ENCODE data around the gene GABRA5.

Gene GABRA5

GRCh38 chr15:26877831-26878230 lies 11.0 kb downstream of the GABRA5 start:
- peaks cover 0 to 4% (median 2%) of the 10 kb centered on the region in 5 experiments for H3K27me3 ChIP-seq (replicated peaks in 2 of 5; ENCODE audit: control insufficient read depth in 4 of 5, insufficient read depth in 5 of 5, low read length in 4 of 5)
- no peaks in the 10 kb centered on the region for H3K36me3 ChIP-seq (ENCODE audit: control insufficient read depth in 4 of 4, insufficient read depth in 4 of 4, low read length in 3 of 4)
- ChIA-PET POLR2A (no interaction called here), CTCF (interaction anchor here (0.7 kb wide), 1 partner anchor 16 kb away, joined by 3 read pairs; no protein-coding TSS in a partner anchor)
- no peak for DNase-seq
- H3K4me3 ChIP-seq (ENCODE audit: control insufficient read depth in 1 of 7, extremely low read depth in 1 of 7, insufficient read depth in 4 of 7, low read depth in 2 of 7, low read length in 6 of 7): no peak overlapping the region
- H3K9me3 ChIP-seq (ENCODE audit: control extremely low read depth in 1 of 5, control insufficient read depth in 4 of 5, insufficient read depth in 2 of 5, low read depth in 1 of 5, low read length in 4 of 5): no peaks in the 10 kb centered on the region
- no peak overlapping the region for H3K27ac ChIP-seq (ENCODE audit: insufficient read depth in 1 of 2, low read depth in 1 of 2, low read length in 2 of 2, poor library complexity in 1 of 2, severe bottlenecking in 2 of 2)
- H3K4me1 ChIP-seq (ENCODE audit: control extremely low read depth in 1 of 4, control insufficient read depth in 4 of 4, insufficient read depth in 4 of 4, low read length in 3 of 4): no peaks in the 10 kb centered on the region
- 49% methylated on average over 10 of the region's 10 CpGs for WGBS (ENCODE audit: insufficient coverage)

- 83% methylated on average over 2 of the region's 2 CpGs for WGBS (ENCODE audit: insufficient coverage)
- H3K27ac ChIP-seq (ENCODE audit: insufficient read depth in 1 of 2, low read depth in 1 of 2, low read length in 2 of 2, poor library complexity in 1 of 2, severe bottlenecking in 2 of 2): no peak overlapping the region
- CTCF ChIA-PET: interaction anchor here (0.9 to 1.2 kb wide), 2 partner anchors 10 to 11 kb away, joined by 4 read pairs; no protein-coding TSS in a partner anchor
- no peaks in the 10 kb centered on the region for H3K36me3 ChIP-seq (ENCODE audit: control insufficient read depth in 4 of 4, insufficient read depth in 4 of 4, low read length in 3 of 4)
- peaks cover 0 to 3% (median 2%) of the 10 kb centered on the region in 5 experiments for H3K27me3 ChIP-seq (replicated peaks in 2 of 5; ENCODE audit: control insufficient read depth in 4 of 5, insufficient read depth in 5 of 5, low read length in 4 of 5)
- DNase-seq: no peak
- H3K4me1 ChIP-seq (ENCODE audit: control extremely low read depth in 1 of 4, control insufficient read depth in 4 of 4, insufficient read depth in 4 of 4, low read length in 3 of 4): no peaks in the 10 kb centered on the region
- no peak overlapping the region for H3K4me3 ChIP-seq (ENCODE audit: control insufficient read depth in 1 of 7, extremely low read depth in 1 of 7, insufficient read depth in 4 of 7, low read depth in 2 of 7, low read length in 6 of 7)
- POLR2A ChIA-PET: no interaction called here
- no peaks in the 10 kb centered on the region for H3K9me3 ChIP-seq (ENCODE audit: control extremely low read depth in 1 of 5, control insufficient read depth in 4 of 5, insufficient read depth in 2 of 5, low read depth in 1 of 5, low read length in 4 of 5)
These were observed 12.8 kb downstream of the GABRA5 start for GRCh38 chr15:26879706-26880105.

- Histone ChIP-seq H3K9me3 (ENCODE audit: control extremely low read depth in 1 of 5, control insufficient read depth in 4 of 5, insufficient read depth in 2 of 5, low read depth in 1 of 5, low read length in 4 of 5) (no peaks in the 10 kb centered on the region), H3K27ac (ENCODE audit: insufficient read depth in 1 of 2, low read depth in 1 of 2, low read length in 2 of 2, poor library complexity in 1 of 2, severe bottlenecking in 2 of 2) (no peak overlapping the region), H3K27me3 (replicated peaks in 2 of 5; ENCODE audit: control insufficient read depth in 4 of 5, insufficient read depth in 5 of 5, low read length in 4 of 5) (peaks cover 0 to 2% (median 2%) of the 10 kb centered on the region in 5 experiments), H3K4me1 (ENCODE audit: control extremely low read depth in 1 of 4, control insufficient read depth in 4 of 4, insufficient read depth in 4 of 4, low read length in 3 of 4) (no peaks in the 10 kb centered on the region), H3K4me3 (ENCODE audit: control insufficient read depth in 1 of 7, extremely low read depth in 1 of 7, insufficient read depth in 4 of 7, low read depth in 2 of 7, low read length in 6 of 7) (no peak overlapping the region), H3K36me3 (ENCODE audit: control insufficient read depth in 4 of 4, insufficient read depth in 4 of 4, low read length in 3 of 4) (no peaks in the 10 kb centered on the region)
- 81% methylated on average over 9 of the region's 9 CpGs for WGBS (ENCODE audit: insufficient coverage)
- POLR2A ChIA-PET: no interaction called here
- no peak for DNase-seq
- CTCF ChIA-PET: interaction anchor here (0.9 kb wide), 1 partner anchor 9 kb away, joined by 3 read pairs; no protein-coding TSS in a partner anchor
These were observed 15.2 kb downstream of the GABRA5 start for GRCh38 chr15:26882112-26882511.

GRCh38 chr15:26882616-26883365 lies 15.9 kb downstream of the GABRA5 start:
- DNase-seq: no peak
- no peak overlapping the region for H3K4me3 ChIP-seq (ENCODE audit: control insufficient read depth in 1 of 7, extremely low read depth in 1 of 7, insufficient read depth in 4 of 7, low read depth in 2 of 7, low read length in 6 of 7)
- no peak overlapping the region for H3K27ac ChIP-seq (ENCODE audit: insufficient read depth in 1 of 2, low read depth in 1 of 2, low read length in 2 of 2, poor library complexity in 1 of 2, severe bottlenecking in 2 of 2)
- no peaks in the 10 kb centered on the region for H3K9me3 ChIP-seq (ENCODE audit: control extremely low read depth in 1 of 5, control insufficient read depth in 4 of 5, insufficient read depth in 2 of 5, low read depth in 1 of 5, low read length in 4 of 5)
- H3K4me1 ChIP-seq (ENCODE audit: control extremely low read depth in 1 of 4, control insufficient read depth in 4 of 4, insufficient read depth in 4 of 4, low read length in 3 of 4): no peaks in the 10 kb centered on the region
- CTCF ChIA-PET: interaction anchor here (0.9 kb wide), 1 partner anchor 8 kb away, joined by 3 read pairs; no protein-coding TSS in a partner anchor
- POLR2A ChIA-PET: no interaction called here
- WGBS (ENCODE audit: insufficient coverage): 93% methylated on average over 35 of the region's 35 CpGs
- peaks cover 0 to 2% (median 1%) of the 10 kb centered on the region in 5 experiments for H3K27me3 ChIP-seq (replicated peaks in 2 of 5; ENCODE audit: control insufficient read depth in 4 of 5, insufficient read depth in 5 of 5, low read length in 4 of 5)
- H3K36me3 ChIP-seq (ENCODE audit: control insufficient read depth in 4 of 4, insufficient read depth in 4 of 4, low read length in 3 of 4): no peaks in the 10 kb centered on the region

- WGBS (ENCODE audit: insufficient coverage): 96% methylated on average over 32 of the region's 32 CpGs
- CTCF ChIA-PET: no interaction called here
These were observed 16.6 kb downstream of the GABRA5 start for GRCh38 chr15:26883466-26883865.

GRCh38 chr15:26886566-26886965 lies 19.7 kb downstream of the GABRA5 start:
- H3K27me3 ChIP-seq (replicated peaks in 2 of 5; ENCODE audit: control insufficient read depth in 4 of 5, insufficient read depth in 5 of 5, low read length in 4 of 5): peaks cover 0 to 7% (median 3%) of the 10 kb centered on the region in 5 experiments
- no peaks in the 10 kb centered on the region for H3K36me3 ChIP-seq (ENCODE audit: control insufficient read depth in 4 of 4, insufficient read depth in 4 of 4, low read length in 3 of 4)
- WGBS (ENCODE audit: insufficient coverage): 87% methylated on average over 4 of the region's 4 CpGs
- H3K4me3 ChIP-seq (ENCODE audit: control insufficient read depth in 1 of 7, extremely low read depth in 1 of 7, insufficient read depth in 4 of 7, low read depth in 2 of 7, low read length in 6 of 7): no peak overlapping the region
- no peak for DNase-seq
- POLR2A ChIA-PET: no interaction called here
- H3K27ac ChIP-seq (ENCODE audit: insufficient read depth in 1 of 2, low read depth in 1 of 2, low read length in 2 of 2, poor library complexity in 1 of 2, severe bottlenecking in 2 of 2): no peak overlapping the region
- peaks cover 0 to 3% (median 2%) of the 10 kb centered on the region in 4 experiments for H3K4me1 ChIP-seq (ENCODE audit: control extremely low read depth in 1 of 4, control insufficient read depth in 4 of 4, insufficient read depth in 4 of 4, low read length in 3 of 4)
- CTCF ChIA-PET: no interaction called here
- H3K9me3 ChIP-seq (ENCODE audit: control extremely low read depth in 1 of 5, control insufficient read depth in 4 of 5, insufficient read depth in 2 of 5, low read depth in 1 of 5, low read length in 4 of 5): no peaks in the 10 kb centered on the region

More at GRCh38 chr15:26883466-26883865, 16.6 kb downstream of the GABRA5 start:
- H3K9me3 ChIP-seq (ENCODE audit: control extremely low read depth in 1 of 5, control insufficient read depth in 4 of 5, insufficient read depth in 2 of 5, low read depth in 1 of 5, low read length in 4 of 5): no peaks in the 10 kb centered on the region
- H3K4me1 ChIP-seq (ENCODE audit: control extremely low read depth in 1 of 4, control insufficient read depth in 4 of 4, insufficient read depth in 4 of 4, low read length in 3 of 4): no peaks in the 10 kb centered on the region
- no peak overlapping the region for H3K4me3 ChIP-seq (ENCODE audit: control insufficient read depth in 1 of 7, extremely low read depth in 1 of 7, insufficient read depth in 4 of 7, low read depth in 2 of 7, low read length in 6 of 7)
- POLR2A ChIA-PET: no interaction called here
- H3K27ac ChIP-seq (ENCODE audit: insufficient read depth in 1 of 2, low read depth in 1 of 2, low read length in 2 of 2, poor library complexity in 1 of 2, severe bottlenecking in 2 of 2): no peak overlapping the region
- H3K36me3 ChIP-seq (ENCODE audit: control insufficient read depth in 4 of 4, insufficient read depth in 4 of 4, low read length in 3 of 4): no peaks in the 10 kb centered on the region
- peaks cover 0 to 2% (median 0%) of the 10 kb centered on the region in 5 experiments for H3K27me3 ChIP-seq (replicated peaks in 2 of 5; ENCODE audit: control insufficient read depth in 4 of 5, insufficient read depth in 5 of 5, low read length in 4 of 5)
- no peak for DNase-seq

- POLR2A ChIA-PET: no interaction called here
- DNase-seq: no peak
- Histone ChIP-seq H3K9me3 (ENCODE audit: control extremely low read depth in 1 of 5, control insufficient read depth in 4 of 5, insufficient read depth in 2 of 5, low read depth in 1 of 5, low read length in 4 of 5) (no peaks in the 10 kb centered on the region), H3K27me3 (replicated peaks in 2 of 5; ENCODE audit: control insufficient read depth in 4 of 5, insufficient read depth in 5 of 5, low read length in 4 of 5) (peaks cover 0 to 22% (median 11%) of the 10 kb centered on the region in 5 experiments), H3K4me1 (ENCODE audit: control extremely low read depth in 1 of 4, control insufficient read depth in 4 of 4, insufficient read depth in 4 of 4, low read length in 3 of 4) (peaks cover 0 to 10% (median 6%) of the 10 kb centered on the region in 4 experiments), H3K36me3 (ENCODE audit: control insufficient read depth in 4 of 4, insufficient read depth in 4 of 4, low read length in 3 of 4) (no peaks in the 10 kb centered on the region), H3K4me3 (ENCODE audit: control insufficient read depth in 1 of 7, extremely low read depth in 1 of 7, insufficient read depth in 4 of 7, low read depth in 2 of 7, low read length in 6 of 7) (no peak overlapping the region), H3K27ac (ENCODE audit: insufficient read depth in 1 of 2, low read depth in 1 of 2, low read length in 2 of 2, poor library complexity in 1 of 2, severe bottlenecking in 2 of 2) (no peak overlapping the region)
- CTCF ChIA-PET: no interaction called here
- WGBS (ENCODE audit: insufficient coverage): 73% methylated on average over 6 of the region's 7 CpGs
These were observed 21.2 kb downstream of the GABRA5 start for GRCh38 chr15:26887926-26888666.
